Ovary (tissue), 3 donors: ENCODE data around the gene SLC25A51.

Source experiments
- EP300 ChIP-seq: sonication (generic); formaldehyde crosslinking; IDR thresholded peaks from one replicate; pipeline ENCODE4 v1.6.1; 2017; ENCODE audit warnings: antibody characterized with exemption
- POLR2A ChIP-seq: fragments of 450-650 bp; IDR thresholded peaks from one replicate; pipeline ENCODE4 v1.6.1; 2017; ENCODE audit warnings: antibody characterized with exemption, mild to moderate bottlenecking, moderate library complexity
- TF ChIP-seq, protein P1 (sequence below), 3 donors: fragments of 450-650 bp in 2 of 3; fragments of 200-600 bp in 1 of 3; IDR thresholded peaks; one replicate each; pipeline versions ENCODE4 v1.5.1 to v1.8.0; 2016 to 2022; ENCODE audit warnings: antibody characterized with exemption in 3 of 3, mild to moderate bottlenecking in 1 of 3
- donor health status: DM: no; HTN: no; CAD: no.

DNA sequence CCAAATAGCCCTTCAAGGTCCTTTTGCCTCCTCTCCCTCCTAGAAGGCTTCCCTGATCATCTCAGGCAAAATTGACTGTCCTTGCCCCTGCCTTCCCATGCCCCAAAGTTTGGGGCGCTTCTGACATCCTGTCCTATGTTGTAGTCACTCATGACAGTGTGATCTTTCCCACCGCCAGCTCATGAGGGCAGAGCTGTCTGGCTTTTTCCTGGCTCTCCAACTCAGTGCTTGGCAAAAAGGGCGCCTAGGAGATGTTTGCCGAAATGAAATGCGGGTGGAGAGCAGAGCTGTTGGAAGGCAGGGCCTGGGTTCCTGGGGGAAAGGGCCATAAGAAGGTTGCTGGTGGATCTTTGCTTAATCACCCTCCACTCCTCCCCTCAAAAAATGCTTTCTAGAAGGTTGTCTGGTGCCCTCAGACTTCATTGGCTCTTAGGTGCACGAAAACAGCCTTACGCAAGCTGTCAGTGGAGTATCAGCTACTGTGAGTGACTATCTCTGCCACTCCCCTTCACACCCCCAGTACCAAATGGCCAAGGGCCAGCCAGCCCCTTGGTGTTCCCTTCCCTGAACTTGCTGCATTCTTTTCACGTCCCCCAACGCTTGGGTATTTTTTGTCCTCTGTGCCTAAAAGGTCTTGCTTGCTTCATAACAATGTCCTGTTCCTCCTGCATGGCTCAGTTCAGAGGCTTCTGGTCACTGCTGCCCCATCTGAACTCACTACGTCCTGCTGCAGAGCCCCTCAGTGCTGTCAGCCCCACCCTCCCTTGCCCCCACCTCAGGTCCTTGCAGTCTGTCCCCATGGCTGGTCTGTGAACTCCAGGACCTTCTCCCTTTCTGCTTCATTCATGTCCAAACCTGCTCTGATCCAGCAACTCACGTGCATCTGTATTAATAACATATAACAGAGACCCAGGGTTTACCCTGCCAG is 2.6 kb upstream of the SLC25A51 start:
- TF ChIP-seq, protein P1, sequence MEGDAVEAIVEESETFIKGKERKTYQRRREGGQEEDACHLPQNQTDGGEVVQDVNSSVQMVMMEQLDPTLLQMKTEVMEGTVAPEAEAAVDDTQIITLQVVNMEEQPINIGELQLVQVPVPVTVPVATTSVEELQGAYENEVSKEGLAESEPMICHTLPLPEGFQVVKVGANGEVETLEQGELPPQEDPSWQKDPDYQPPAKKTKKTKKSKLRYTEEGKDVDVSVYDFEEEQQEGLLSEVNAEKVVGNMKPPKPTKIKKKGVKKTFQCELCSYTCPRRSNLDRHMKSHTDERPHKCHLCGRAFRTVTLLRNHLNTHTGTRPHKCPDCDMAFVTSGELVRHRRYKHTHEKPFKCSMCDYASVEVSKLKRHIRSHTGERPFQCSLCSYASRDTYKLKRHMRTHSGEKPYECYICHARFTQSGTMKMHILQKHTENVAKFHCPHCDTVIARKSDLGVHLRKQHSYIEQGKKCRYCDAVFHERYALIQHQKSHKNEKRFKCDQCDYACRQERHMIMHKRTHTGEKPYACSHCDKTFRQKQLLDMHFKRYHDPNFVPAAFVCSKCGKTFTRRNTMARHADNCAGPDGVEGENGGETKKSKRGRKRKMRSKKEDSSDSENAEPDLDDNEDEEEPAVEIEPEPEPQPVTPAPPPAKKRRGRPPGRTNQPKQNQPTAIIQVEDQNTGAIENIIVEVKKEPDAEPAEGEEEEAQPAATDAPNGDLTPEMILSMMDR (IDR thresholded peaks at IDR 0.05) = no peak
- TF ChIP-seq POLR2A = no peak
- TF ChIP-seq EP300 = no peak
